Measurements from ENCODE around the gene SLC13A3. TPM values are rescaled to one million over a fixed set of nuclear protein-coding genes. Genes with fewer than 3 reads are reported as not detected.

The SLC13A3 gene
- total RNA-seq, 1 donor from 2014 or later = 7.4 TPM

DNA sequence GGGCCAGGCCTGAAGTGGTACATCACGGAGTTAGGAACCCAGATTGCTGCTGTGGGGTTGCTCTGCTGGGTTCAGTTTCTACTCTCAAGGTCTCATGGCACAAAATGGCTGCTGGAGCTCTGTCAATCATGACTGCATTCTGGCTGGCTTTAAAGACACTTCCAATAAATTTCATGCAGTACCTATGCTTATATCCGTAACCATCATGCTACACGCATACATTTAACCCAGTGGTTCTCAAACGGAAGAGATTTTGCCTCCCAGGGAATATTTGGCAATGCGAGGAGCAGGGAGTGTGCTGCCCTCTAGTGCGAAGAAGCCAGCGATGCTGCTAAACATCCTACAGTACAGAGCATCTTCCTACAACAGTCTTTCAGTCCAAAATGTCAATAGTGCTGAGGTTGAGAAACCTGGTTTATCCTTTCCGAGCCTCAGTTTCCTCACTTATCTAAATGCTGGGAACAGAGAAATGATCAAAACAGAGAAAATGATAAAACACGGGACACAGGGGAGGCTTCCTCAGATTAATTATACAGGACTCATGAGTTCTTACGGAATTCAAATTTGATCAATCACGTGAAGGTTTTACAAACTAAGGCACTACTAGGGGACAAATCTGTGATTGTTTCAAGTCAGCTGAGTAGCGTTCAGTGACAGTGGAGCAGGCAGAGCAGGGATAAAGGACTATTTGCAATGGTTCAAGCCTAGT lies 48.5 kb upstream of the SLC13A3 start:
- peaks cover 8% of the 10 kb centered on the region for H3K36me3 Mint-ChIP-seq

DNA sequence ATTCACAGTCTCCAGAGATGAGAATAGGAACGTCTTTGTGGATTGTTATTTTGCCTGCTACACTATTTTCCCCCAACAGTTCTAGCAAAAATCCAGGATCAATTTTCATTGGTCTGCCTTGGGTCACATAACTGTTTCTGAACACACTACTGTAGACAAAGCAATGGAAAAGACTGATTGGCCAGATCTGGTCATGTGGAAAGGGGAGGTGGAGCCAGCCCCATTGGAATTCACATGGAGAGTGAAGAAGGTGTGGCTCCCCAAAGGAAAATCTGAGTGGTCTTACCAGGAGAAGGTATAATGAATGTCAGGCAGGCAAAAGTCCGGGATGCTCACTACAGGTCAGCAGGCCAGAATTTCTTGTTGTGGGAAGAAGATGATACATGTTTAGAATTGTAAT lies 47.5 kb upstream of the SLC13A3 start:
- no peaks in the 10 kb centered on the region for H3K27me3 ChIP-seq
- DNase-seq (ENCODE audit: low spot score) = no peak
- no peaks in the 10 kb centered on the region for H3K9me3 ChIP-seq (ENCODE audit: low read depth)
- H3K4me2 ChIP-seq = no peak overlapping the region
- no peaks in the 10 kb centered on the region for H3K4me1 ChIP-seq
- Mint-ChIP-seq H3K9me3 (peaks cover 11% of the 10 kb centered on the region), H3K36me3 (peaks cover 8% of the 10 kb centered on the region), H3K4me3 (no peak overlapping the region), H3K4me1 (peaks cover 67% of the 10 kb centered on the region), H3K27me3 (ENCODE audit: insufficient read depth, low read depth) (peaks cover 5% of the 10 kb centered on the region), H3K27ac (peak overlapping the region; percentile 83)
- H3K36me3 ChIP-seq = no peaks in the 10 kb centered on the region
- H3K4me3 ChIP-seq = no peak overlapping the region
- no peaks in the 10 kb centered on the region for H4K20me1 ChIP-seq (ENCODE audit: low read depth)
- peaks cover 14% of the 10 kb centered on the region for H3F3A ChIP-seq (ENCODE audit: low read depth)
- TF ChIP-seq EZH2phosphoT487 (IDR thresholded peaks at IDR 0.05) = no peak
- TF ChIP-seq EZH2 (IDR thresholded peaks at IDR 0.05) = no peak
- TF ChIP-seq, protein P1, sequence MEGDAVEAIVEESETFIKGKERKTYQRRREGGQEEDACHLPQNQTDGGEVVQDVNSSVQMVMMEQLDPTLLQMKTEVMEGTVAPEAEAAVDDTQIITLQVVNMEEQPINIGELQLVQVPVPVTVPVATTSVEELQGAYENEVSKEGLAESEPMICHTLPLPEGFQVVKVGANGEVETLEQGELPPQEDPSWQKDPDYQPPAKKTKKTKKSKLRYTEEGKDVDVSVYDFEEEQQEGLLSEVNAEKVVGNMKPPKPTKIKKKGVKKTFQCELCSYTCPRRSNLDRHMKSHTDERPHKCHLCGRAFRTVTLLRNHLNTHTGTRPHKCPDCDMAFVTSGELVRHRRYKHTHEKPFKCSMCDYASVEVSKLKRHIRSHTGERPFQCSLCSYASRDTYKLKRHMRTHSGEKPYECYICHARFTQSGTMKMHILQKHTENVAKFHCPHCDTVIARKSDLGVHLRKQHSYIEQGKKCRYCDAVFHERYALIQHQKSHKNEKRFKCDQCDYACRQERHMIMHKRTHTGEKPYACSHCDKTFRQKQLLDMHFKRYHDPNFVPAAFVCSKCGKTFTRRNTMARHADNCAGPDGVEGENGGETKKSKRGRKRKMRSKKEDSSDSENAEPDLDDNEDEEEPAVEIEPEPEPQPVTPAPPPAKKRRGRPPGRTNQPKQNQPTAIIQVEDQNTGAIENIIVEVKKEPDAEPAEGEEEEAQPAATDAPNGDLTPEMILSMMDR (IDR thresholded peaks at IDR 0.05) = no peak
- no peaks in the 10 kb centered on the region for H3K79me2 ChIP-seq (ENCODE audit: low read depth)
- no peak overlapping the region for H2AFZ ChIP-seq (replicated peaks)
- no peak overlapping the region for H3K9ac ChIP-seq
- no peak overlapping the region for H3K27ac ChIP-seq

More for the DNA sequence above, 48.5 kb upstream of the SLC13A3 start:
- peak overlapping the region; percentile 34 for H3K27ac Mint-ChIP-seq
- H3K27me3 Mint-ChIP-seq (ENCODE audit: insufficient read depth, low read depth) = peaks cover 7% of the 10 kb centered on the region
- peaks cover 6% of the 10 kb centered on the region for H3K4me1 ChIP-seq
- peak overlapping the region; percentile 34 for H3K4me3 Mint-ChIP-seq
- H3K4me2 ChIP-seq = no peak overlapping the region
- peaks cover 65% of the 10 kb centered on the region for H3K4me1 Mint-ChIP-seq
- no peak overlapping the region for H3K9ac ChIP-seq
- no peak overlapping the region for H3K27ac ChIP-seq
- H3K9me3 Mint-ChIP-seq = peaks cover 11% of the 10 kb centered on the region
- H3K79me2 ChIP-seq (ENCODE audit: low read depth) = no peaks in the 10 kb centered on the region
- H3K36me3 ChIP-seq = no peaks in the 10 kb centered on the region
- H3F3A ChIP-seq (ENCODE audit: low read depth) = peaks cover 19% of the 10 kb centered on the region
- no peaks in the 10 kb centered on the region for H4K20me1 ChIP-seq (ENCODE audit: low read depth)
- DNase-seq (ENCODE audit: low spot score) = peak; percentile 50
- H3K9me3 ChIP-seq (ENCODE audit: low read depth) = no peaks in the 10 kb centered on the region
- TF ChIP-seq, protein P1 (IDR thresholded peaks at IDR 0.05) = peak; percentile 67
- no peak for TF ChIP-seq EZH2phosphoT487 (IDR thresholded peaks at IDR 0.05)
- no peak overlapping the region for H3K4me3 ChIP-seq
- H2AFZ ChIP-seq (replicated peaks) = no peak overlapping the region
- H3K27me3 ChIP-seq = no peaks in the 10 kb centered on the region

DNA sequence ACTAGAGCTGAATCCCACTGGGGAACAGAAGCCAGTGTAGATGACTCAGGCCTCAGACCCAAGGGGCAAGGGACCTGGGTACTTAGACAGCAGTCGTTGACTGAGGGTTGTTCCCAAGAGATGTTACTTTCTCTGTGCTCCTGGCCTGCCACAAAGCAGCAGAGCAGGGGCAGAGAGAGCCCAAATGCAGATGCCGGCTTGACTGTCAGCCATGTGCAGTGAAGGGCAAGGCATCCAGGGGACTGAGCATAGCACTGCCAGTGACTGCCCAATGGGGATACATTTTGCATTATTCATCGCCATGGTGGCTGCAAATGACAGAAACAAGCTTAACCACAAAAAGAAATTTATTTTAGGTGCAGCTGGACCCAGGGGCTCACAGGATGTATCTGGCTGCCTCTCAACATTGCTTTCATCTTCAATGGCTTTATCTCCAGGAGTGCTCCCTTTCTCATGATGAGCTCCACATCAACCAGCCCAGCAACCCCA lies 45.6 kb upstream of the SLC13A3 start:
- Mint-ChIP-seq H3K36me3 (peaks cover 8% of the 10 kb centered on the region), H3K4me3 (peak overlapping the region; percentile 25), H3K9me3 (peaks cover 11% of the 10 kb centered on the region), H3K27ac (peak overlapping the region; percentile 98), H3K27me3 (ENCODE audit: insufficient read depth, low read depth) (peaks cover 7% of the 10 kb centered on the region), H3K4me1 (peaks cover 66% of the 10 kb centered on the region)
- Histone ChIP-seq H2AFZ (replicated peaks) (no peak overlapping the region), H3K4me1 (no peaks in the 10 kb centered on the region), H3K4me3 (no peak overlapping the region), H3K4me2 (no peak overlapping the region), H3K9me3 (ENCODE audit: low read depth) (no peaks in the 10 kb centered on the region), H3K27ac (no peak overlapping the region), H3K27me3 (no peaks in the 10 kb centered on the region), H3K36me3 (no peaks in the 10 kb centered on the region), H3K9ac (no peak overlapping the region), H3F3A (ENCODE audit: low read depth) (peaks cover 14% of the 10 kb centered on the region), H4K20me1 (ENCODE audit: low read depth) (no peaks in the 10 kb centered on the region), H3K79me2 (ENCODE audit: low read depth) (no peaks in the 10 kb centered on the region)
- no peak for DNase-seq (ENCODE audit: low spot score)
- TF ChIP-seq EZH2 (IDR thresholded peaks at IDR 0.05) = no peak
- TF ChIP-seq, protein P1 (IDR thresholded peaks at IDR 0.05) = no peak
- TF ChIP-seq EZH2phosphoT487 (IDR thresholded peaks at IDR 0.05) = no peak

All from neural progenitor cell (in vitro differentiated cells).